Endothelial cell (in vitro differentiated cells): ENCODE results near the gene TTLL6. TPM values are rescaled to one million over a fixed set of nuclear protein-coding genes. Genes with fewer than 3 reads are reported as not detected.

Experiments
- DNase-seq: peaks from one replicate; pipeline ENCODE4 v3.0.0; 2021; ENCODE audit warnings: low spot score
- H3K27ac Mint-ChIP-seq: one replicate; pipeline ENCODE4 v1.8.0; 2021; ENCODE audit warnings: mixed read lengths, inconsistent platforms; ENCODE audit not compliant: unreplicated experiment
- H3K27me3 Mint-ChIP-seq: one replicate; pipeline ENCODE4 v1.8.0; 2021; ENCODE audit warnings: mild to moderate bottlenecking, moderate library complexity, mixed read lengths, inconsistent platforms; ENCODE audit not compliant: unreplicated experiment
- H3K36me3 Mint-ChIP-seq: one replicate; pipeline ENCODE4 v1.8.0; 2021; ENCODE audit warnings: mild to moderate bottlenecking, low read depth, mixed read lengths, inconsistent platforms; ENCODE audit not compliant: unreplicated experiment
- H3K4me1 Mint-ChIP-seq: one replicate; pipeline ENCODE4 v1.8.0; 2021; ENCODE audit warnings: mild to moderate bottlenecking, mixed read lengths, inconsistent platforms; ENCODE audit not compliant: unreplicated experiment
- H3K4me3 Mint-ChIP-seq: one replicate; pipeline ENCODE4 v1.8.0; 2021; ENCODE audit warnings: mild to moderate bottlenecking, mixed read lengths, inconsistent platforms; ENCODE audit not compliant: unreplicated experiment
- H3K9me3 Mint-ChIP-seq: one replicate; pipeline ENCODE4 v1.8.0; 2021; ENCODE audit warnings: mixed read lengths, inconsistent platforms; ENCODE audit not compliant: unreplicated experiment
- total RNA-seq: library from RNA; stranded (reverse); fragmentation: NEBNext Ultra II Directional; extraction: Animal tissue kit (Norgen Biotek cat#: 25700); gene quantifications from one replicate; pipeline ENCODE4 v1.2.1, GENCODE V29; 2021; ENCODE audit not compliant: unreplicated experiment
- TF ChIP-seq, protein P1 (sequence below): fragments of 200-600 bp; sonication (generic); IDR thresholded peaks from one replicate; pipeline ENCODE4 v1.5.0; 2021; ENCODE audit warnings: antibody characterized with exemption; ENCODE audit not compliant: unreplicated experiment

Gene TTLL6
- total RNA-seq, 1 donor from 2014 or later: 0.87 TPM

DNA sequence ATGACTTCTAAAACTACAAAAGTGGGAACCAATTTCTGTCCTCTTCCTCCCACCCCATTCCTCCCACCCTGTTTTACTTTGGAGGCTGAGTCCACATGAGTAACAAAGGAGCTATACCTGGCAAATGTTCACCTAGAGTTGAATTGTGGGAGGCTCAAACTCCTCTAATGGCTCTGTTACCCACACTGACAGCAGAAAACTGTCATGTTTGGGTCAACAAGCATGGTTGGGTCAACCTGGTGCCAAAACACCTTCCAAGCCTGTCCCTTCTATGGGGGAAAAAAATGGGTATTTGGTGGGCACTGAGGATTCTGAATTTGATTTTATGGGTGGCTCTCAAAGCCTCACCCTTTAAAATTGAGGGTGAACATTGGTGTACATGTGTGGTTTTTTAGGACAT, 76.5 kb downstream of the TTLL6 start:
- H3K9me3 Mint-ChIP-seq: no peaks in the 10 kb centered on the region
- H3K4me1 Mint-ChIP-seq: no peaks in the 10 kb centered on the region
- no peak for DNase-seq
- H3K4me3 Mint-ChIP-seq: no peak overlapping the region
- peaks cover 42% of the 10 kb centered on the region for H3K27me3 Mint-ChIP-seq
- TF ChIP-seq, protein P1, sequence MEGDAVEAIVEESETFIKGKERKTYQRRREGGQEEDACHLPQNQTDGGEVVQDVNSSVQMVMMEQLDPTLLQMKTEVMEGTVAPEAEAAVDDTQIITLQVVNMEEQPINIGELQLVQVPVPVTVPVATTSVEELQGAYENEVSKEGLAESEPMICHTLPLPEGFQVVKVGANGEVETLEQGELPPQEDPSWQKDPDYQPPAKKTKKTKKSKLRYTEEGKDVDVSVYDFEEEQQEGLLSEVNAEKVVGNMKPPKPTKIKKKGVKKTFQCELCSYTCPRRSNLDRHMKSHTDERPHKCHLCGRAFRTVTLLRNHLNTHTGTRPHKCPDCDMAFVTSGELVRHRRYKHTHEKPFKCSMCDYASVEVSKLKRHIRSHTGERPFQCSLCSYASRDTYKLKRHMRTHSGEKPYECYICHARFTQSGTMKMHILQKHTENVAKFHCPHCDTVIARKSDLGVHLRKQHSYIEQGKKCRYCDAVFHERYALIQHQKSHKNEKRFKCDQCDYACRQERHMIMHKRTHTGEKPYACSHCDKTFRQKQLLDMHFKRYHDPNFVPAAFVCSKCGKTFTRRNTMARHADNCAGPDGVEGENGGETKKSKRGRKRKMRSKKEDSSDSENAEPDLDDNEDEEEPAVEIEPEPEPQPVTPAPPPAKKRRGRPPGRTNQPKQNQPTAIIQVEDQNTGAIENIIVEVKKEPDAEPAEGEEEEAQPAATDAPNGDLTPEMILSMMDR: no peak
- H3K27ac Mint-ChIP-seq: no peak overlapping the region
- H3K36me3 Mint-ChIP-seq: no peaks in the 10 kb centered on the region

DNA sequence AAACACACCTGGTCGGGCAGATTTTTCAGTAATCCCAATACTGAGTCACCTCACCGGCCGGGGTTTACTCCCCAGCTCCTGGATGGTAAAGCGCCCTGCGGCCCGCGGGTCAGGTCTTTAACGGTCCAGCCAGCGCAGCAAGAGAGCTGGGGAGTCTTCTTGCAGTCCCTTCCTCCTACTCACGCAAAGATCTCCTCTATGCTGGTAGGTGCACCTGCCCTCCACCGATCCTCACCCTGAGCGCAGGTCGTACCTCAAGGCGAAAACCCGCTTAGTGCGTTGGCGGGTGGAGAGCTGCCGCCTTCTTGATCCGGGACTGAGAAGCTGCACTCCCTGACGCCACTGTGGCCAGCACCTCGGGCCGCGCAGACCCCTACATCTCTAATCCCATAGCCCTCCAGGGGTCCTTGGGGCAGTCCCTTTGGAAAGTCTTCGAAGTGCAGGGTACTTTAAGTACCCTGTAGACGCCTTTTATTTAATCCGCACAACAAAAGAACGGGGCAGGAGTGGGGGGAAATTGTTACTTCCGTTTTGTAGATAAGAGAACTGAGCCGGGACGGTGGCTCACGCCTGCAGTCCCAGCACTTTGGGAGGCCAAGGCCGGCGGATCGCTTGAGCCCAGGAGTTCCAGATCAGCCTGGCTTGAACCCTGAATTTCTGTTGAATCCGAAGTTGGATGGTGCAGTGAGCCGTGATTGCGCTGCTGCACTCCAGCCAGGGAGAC, 78.1 kb downstream of the TTLL6 start:
- Mint-ChIP-seq H3K4me3 (no peak overlapping the region), H3K36me3 (no peaks in the 10 kb centered on the region), H3K9me3 (no peaks in the 10 kb centered on the region), H3K27ac (no peak overlapping the region), H3K27me3 (peaks cover 46% of the 10 kb centered on the region), H3K4me1 (peaks cover 5% of the 10 kb centered on the region)
- DNase-seq: no peak
- TF ChIP-seq, protein P1: no peak

DNA sequence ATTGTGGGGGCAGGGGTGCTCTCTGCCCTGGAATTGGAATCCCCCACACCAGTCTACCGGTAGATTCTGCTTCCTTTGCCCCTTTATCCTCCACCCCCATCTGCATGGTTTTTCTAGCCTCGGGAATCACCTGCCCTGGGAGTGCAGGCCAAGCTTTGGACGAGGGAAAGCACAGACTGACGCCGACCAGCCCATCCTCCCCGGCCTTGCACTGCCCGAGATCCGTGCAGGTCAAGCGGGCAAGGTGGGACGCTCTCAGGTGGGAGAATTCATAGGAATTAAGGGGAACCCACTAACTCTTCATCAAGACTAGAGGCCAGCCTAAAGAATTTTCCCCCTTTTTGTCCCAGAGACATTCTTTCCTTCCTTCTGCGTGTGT, 78.6 kb downstream of the TTLL6 start:
- no peak overlapping the region for H3K27ac Mint-ChIP-seq
- no peaks in the 10 kb centered on the region for H3K9me3 Mint-ChIP-seq
- DNase-seq: no peak
- H3K4me1 Mint-ChIP-seq: peaks cover 11% of the 10 kb centered on the region
- H3K36me3 Mint-ChIP-seq: no peaks in the 10 kb centered on the region
- TF ChIP-seq, protein P1: no peak
- peaks cover 48% of the 10 kb centered on the region for H3K27me3 Mint-ChIP-seq
- H3K4me3 Mint-ChIP-seq: no peak overlapping the region

DNA sequence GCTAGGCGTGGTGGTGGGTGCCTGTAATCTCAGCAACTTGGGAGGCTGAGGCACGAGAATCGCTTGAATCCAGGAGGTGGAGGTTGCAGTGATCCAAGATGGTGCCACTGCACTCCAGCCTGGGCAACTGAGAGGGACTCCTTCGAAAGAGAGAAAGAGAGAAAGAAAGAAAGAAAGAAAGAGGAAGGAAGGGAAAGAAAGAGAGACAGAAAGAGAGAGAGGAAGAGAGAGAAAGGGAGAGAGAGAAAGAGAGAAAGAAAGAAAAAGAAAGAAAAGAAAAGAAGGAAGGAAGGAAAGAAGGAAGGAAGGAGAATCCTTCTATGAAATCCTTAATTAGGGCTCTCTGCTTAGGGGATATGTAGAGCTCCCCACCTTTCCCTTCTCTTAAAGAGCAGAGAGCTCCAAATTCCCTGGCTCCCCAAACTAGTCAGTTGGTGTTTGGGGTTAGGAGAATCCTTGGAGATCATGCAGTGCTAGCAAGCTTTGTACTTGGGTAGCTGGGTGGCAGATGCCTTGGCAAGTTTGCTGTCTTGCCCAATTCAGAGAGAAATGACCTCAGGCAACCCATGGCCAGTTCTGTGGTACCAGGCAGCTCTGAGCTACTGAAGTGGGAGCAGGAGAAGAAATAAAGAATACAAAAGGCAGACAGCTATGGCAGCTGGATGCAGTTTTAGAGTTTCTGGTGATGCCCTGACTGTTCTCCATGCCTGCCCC, 79.5 kb downstream of the TTLL6 start:
- no peaks in the 10 kb centered on the region for H3K9me3 Mint-ChIP-seq
- TF ChIP-seq, protein P1: no peak
- H3K4me1 Mint-ChIP-seq: peaks cover 12% of the 10 kb centered on the region
- H3K4me3 Mint-ChIP-seq: no peak overlapping the region
- no peak for DNase-seq
- H3K27ac Mint-ChIP-seq: peak overlapping the region; percentile 68
- H3K36me3 Mint-ChIP-seq: no peaks in the 10 kb centered on the region
- peaks cover 45% of the 10 kb centered on the region for H3K27me3 Mint-ChIP-seq

DNA sequence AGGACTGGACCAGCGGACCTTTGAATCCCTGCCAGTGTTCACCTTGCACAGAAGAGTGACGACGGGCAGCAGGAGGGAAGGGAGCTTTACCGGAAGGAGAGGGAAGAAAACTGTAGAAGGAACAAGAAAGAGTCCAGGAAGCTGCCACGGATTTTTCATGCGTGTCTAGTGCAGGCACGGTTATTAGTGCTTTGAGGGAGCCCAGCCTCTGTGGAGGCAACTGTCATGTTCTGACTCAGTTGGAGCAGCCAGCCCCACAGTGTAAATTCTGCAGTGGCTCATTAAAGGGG, 82.0 kb downstream of the TTLL6 start:
- DNase-seq: no peak
- peaks cover 49% of the 10 kb centered on the region for H3K27me3 Mint-ChIP-seq
- no peaks in the 10 kb centered on the region for H3K9me3 Mint-ChIP-seq
- TF ChIP-seq, protein P1: no peak
- peaks cover 12% of the 10 kb centered on the region for H3K4me1 Mint-ChIP-seq
- no peak overlapping the region for H3K27ac Mint-ChIP-seq
- no peak overlapping the region for H3K4me3 Mint-ChIP-seq
- no peaks in the 10 kb centered on the region for H3K36me3 Mint-ChIP-seq
